DMS114 treated with DMSO at 0.1 percent for 48 hours (cell line): Measurements from ENCODE around the gene FAM107B.

ENCODE experiments used
- DNase-seq: peaks from one replicate; lab custom pipeline; 2025; ENCODE audit not compliant: unreplicated experiment; lab: John Stamatoyannopoulos, UW

The FAM107B gene

GRCh38 chr10:14476006-14476405 lies 298.7 kb downstream of the FAM107B start:
- DNase-seq: no peak

GRCh38 chr10:14474656-14475055 lies 300.0 kb downstream of the FAM107B start:
- no peak for DNase-seq

DNA sequence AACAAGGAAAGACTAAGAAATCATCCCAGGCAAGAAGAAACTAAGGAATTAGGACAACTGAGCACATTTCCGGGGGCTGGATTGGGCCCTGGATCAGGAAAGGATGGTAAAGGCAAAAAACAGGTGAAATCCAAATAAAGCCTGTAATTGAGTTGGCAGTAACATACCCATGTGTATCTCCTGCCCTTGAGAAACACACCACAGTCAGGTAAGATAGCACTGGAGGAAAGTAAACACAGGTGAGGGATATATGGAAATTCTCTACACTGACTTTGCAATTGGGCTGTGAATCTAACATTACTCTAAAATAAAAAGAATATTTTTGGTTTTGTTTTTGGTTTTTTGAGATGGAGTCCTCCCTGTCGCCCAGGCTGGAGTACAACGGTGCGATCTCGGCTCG lies 303.8 kb downstream of the FAM107B start:
- no peak for DNase-seq

- DNase-seq: no peak
Observed at GRCh38 chr10:14468726-14469125, 306.0 kb downstream of the FAM107B start.
